ENCODE results near the gene TSGA10.

DNA sequence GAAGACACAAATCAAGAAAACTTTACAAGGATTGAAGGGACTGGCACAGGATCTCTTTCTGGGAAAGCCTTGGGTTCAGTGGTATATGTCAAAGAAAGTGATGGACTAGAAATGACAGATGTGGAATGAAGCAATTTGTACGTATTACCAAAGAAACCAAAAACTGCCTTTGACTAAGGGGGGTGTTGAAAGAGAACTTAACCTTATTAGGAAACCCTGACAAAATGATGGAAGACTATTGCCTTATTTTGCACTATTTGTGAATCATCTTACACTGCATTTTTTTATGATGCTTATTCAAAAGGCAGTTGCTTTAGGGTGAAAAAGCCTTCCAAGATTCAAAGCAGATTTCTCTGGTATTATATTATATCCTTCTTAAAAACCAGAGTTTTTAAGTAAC lies 4.0 kb downstream of the TSGA10 start:
- TF ChIP-seq, protein P1, sequence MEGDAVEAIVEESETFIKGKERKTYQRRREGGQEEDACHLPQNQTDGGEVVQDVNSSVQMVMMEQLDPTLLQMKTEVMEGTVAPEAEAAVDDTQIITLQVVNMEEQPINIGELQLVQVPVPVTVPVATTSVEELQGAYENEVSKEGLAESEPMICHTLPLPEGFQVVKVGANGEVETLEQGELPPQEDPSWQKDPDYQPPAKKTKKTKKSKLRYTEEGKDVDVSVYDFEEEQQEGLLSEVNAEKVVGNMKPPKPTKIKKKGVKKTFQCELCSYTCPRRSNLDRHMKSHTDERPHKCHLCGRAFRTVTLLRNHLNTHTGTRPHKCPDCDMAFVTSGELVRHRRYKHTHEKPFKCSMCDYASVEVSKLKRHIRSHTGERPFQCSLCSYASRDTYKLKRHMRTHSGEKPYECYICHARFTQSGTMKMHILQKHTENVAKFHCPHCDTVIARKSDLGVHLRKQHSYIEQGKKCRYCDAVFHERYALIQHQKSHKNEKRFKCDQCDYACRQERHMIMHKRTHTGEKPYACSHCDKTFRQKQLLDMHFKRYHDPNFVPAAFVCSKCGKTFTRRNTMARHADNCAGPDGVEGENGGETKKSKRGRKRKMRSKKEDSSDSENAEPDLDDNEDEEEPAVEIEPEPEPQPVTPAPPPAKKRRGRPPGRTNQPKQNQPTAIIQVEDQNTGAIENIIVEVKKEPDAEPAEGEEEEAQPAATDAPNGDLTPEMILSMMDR (tag by site-specific recombination; IDR thresholded peaks at IDR 0.05), result no peak
- TF ChIP-seq, protein P2, sequence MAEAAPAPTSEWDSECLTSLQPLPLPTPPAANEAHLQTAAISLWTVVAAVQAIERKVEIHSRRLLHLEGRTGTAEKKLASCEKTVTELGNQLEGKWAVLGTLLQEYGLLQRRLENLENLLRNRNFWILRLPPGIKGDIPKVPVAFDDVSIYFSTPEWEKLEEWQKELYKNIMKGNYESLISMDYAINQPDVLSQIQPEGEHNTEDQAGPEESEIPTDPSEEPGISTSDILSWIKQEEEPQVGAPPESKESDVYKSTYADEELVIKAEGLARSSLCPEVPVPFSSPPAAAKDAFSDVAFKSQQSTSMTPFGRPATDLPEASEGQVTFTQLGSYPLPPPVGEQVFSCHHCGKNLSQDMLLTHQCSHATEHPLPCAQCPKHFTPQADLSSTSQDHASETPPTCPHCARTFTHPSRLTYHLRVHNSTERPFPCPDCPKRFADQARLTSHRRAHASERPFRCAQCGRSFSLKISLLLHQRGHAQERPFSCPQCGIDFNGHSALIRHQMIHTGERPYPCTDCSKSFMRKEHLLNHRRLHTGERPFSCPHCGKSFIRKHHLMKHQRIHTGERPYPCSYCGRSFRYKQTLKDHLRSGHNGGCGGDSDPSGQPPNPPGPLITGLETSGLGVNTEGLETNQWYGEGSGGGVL (tag by site-specific recombination; IDR thresholded peaks at IDR 0.05), result no peak
- no peak for TF ChIP-seq KLF8 (tag by site-specific recombination; IDR thresholded peaks at IDR 0.05)
- TF ChIP-seq, protein P3, sequence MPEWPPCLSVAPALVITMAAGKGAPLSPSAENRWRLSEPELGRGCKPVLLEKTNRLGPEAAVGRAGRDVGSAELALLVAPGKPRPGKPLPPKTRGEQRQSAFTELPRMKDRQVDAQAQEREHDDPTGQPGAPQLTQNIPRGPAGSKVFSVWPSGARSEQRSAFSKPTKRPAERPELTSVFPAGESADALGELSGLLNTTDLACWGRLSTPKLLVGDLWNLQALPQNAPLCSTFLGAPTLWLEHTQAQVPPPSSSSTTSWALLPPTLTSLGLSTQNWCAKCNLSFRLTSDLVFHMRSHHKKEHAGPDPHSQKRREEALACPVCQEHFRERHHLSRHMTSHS (tag by site-specific recombination; IDR thresholded peaks at IDR 0.05), result no peak
- no peak for TF ChIP-seq ZFP37 (tag by site-specific recombination; IDR thresholded peaks at IDR 0.05)
